Mesenchymal stem cell (in vitro differentiated cells and primary cell): ENCODE measurements around the gene RAMP3.

Experiments used
- DNase-seq: peaks from one replicate; pipeline ENCODE4 v3.0.0-alpha.2; 2013
- H2AFZ ChIP-seq: one replicate; pipeline ENCODE4 v1.6.1; 2013; ENCODE audit warnings: low read depth, mild to moderate bottlenecking, control low read depth, inconsistent platforms, low read length, moderate library complexity
- H2AK5ac ChIP-seq: 2 replicates; pipeline ENCODE4 v1.6.1; 2013; ENCODE audit warnings: low read length, moderate library complexity, mild to moderate bottlenecking, inconsistent platforms; ENCODE audit not compliant: severe bottlenecking
- H2BK120ac ChIP-seq: one replicate; pipeline ENCODE4 v1.6.1; 2013; ENCODE audit warnings: low read depth, mild to moderate bottlenecking, inconsistent platforms, low read length, moderate library complexity
- H2BK12ac ChIP-seq, 2 experiments: one replicate each; pipeline ENCODE4 v1.6.1; 2013; ENCODE audit warnings: inconsistent platforms in 2 of 2, low read length in 2 of 2, mild to moderate bottlenecking in 2 of 2, moderate library complexity in 2 of 2, control low read depth in 1 of 2
- H2BK15ac ChIP-seq: one replicate; pipeline ENCODE4 v1.6.1; 2013; ENCODE audit warnings: mild to moderate bottlenecking, low read depth, inconsistent platforms; ENCODE audit not compliant: poor library complexity, severe bottlenecking
- H2BK5ac ChIP-seq: 2 replicates; pipeline ENCODE4 v1.6.1; 2013; ENCODE audit warnings: low read depth, mild to moderate bottlenecking, low read length, control low read depth, inconsistent platforms; ENCODE audit not compliant: poor library complexity, severe bottlenecking
- H3K14ac ChIP-seq, 2 experiments: one replicate each; pipeline ENCODE4 v1.6.1; 2013; ENCODE audit warnings: inconsistent platforms in 2 of 2, low read length in 2 of 2, control low read depth in 1 of 2, mild to moderate bottlenecking in 1 of 2, moderate library complexity in 1 of 2
- H3K18ac ChIP-seq, 2 experiments: one replicate each; pipeline ENCODE4 v1.6.1; 2013; ENCODE audit warnings: inconsistent platforms in 2 of 2, low read length in 2 of 2, control low read depth in 1 of 2, low read depth in 1 of 2, mild to moderate bottlenecking in 1 of 2
- H3K23ac ChIP-seq, 2 experiments: one replicate each; pipeline ENCODE4 v1.6.1; 2013; ENCODE audit warnings: inconsistent platforms in 2 of 2, low read length in 2 of 2, mild to moderate bottlenecking in 2 of 2, moderate library complexity in 2 of 2, control low read depth in 1 of 2
- H3K27ac ChIP-seq: 2 replicates; pipeline ENCODE4 v1.5.1; 2013; ENCODE audit warnings: mild to moderate bottlenecking, moderate library complexity, low read length, control low read depth, inconsistent platforms; ENCODE audit not compliant: poor library complexity, severe bottlenecking
- H3K27me3 ChIP-seq, 2 experiments: 2 replicates each; pipeline versions ENCODE4 v1.6.1 to v1.7.0; 2013; ENCODE audit warnings: low read length in 2 of 2, mild to moderate bottlenecking in 2 of 2, moderate library complexity in 2 of 2, control low read depth in 1 of 2, inconsistent platforms in 1 of 2; ENCODE audit not compliant: control insufficient read depth in 1 of 2, insufficient read depth in 1 of 2
- H3K36me3 ChIP-seq, 2 experiments: 2 replicates each; pipeline versions ENCODE4 v1.6.1 to v1.7.0; 2013; ENCODE audit warnings: low read length in 2 of 2, control low read depth in 1 of 2, inconsistent platforms in 1 of 2, low read depth in 1 of 2, mild to moderate bottlenecking in 1 of 2; ENCODE audit not compliant: insufficient read depth in 2 of 2, control insufficient read depth in 1 of 2
- H3K4ac ChIP-seq, 2 experiments: one replicate each; pipeline ENCODE4 v1.6.1; 2013; ENCODE audit warnings: inconsistent platforms in 2 of 2, low read length in 2 of 2, mild to moderate bottlenecking in 2 of 2, moderate library complexity in 2 of 2, control low read depth in 1 of 2, low read depth in 1 of 2
- H3K4me1 ChIP-seq: 2 replicates; pipeline ENCODE4 v1.6.1; 2013; ENCODE audit warnings: low read depth, low read length, control low read depth; ENCODE audit not compliant: control insufficient read depth, insufficient read depth
- H3K4me2 ChIP-seq: 2 replicates; pipeline ENCODE4 v1.6.1; 2013; ENCODE audit warnings: low read length, mild to moderate bottlenecking, inconsistent platforms; ENCODE audit not compliant: poor library complexity, severe bottlenecking
- H3K4me3 ChIP-seq, 2 experiments: 2 replicates each; pipeline versions ENCODE4 v1.5.1 to v1.7.0; 2013; ENCODE audit warnings: low read length in 2 of 2, mild to moderate bottlenecking in 2 of 2, control low read depth in 1 of 2, low read depth in 1 of 2; ENCODE audit not compliant: insufficient read depth in 1 of 2
- H3K79me1 ChIP-seq: replicated peaks from 2 replicates; pipeline ENCODE4 v1.6.1; 2013; ENCODE audit warnings: mild to moderate bottlenecking, control low read depth, low read length, inconsistent platforms; ENCODE audit not compliant: poor library complexity, severe bottlenecking
- H3K9ac ChIP-seq: 2 replicates; pipeline ENCODE4 v1.7.0; 2013; ENCODE audit warnings: mild to moderate bottlenecking, low read length, moderate library complexity
- H3K9me3 ChIP-seq: 2 replicates; pipeline ENCODE4 v1.7.0; 2013; ENCODE audit warnings: mild to moderate bottlenecking, low read length; ENCODE audit not compliant: control insufficient read depth
- H4K8ac ChIP-seq: one replicate; pipeline ENCODE4 v1.6.1; 2013; ENCODE audit warnings: inconsistent platforms, mild to moderate bottlenecking, low read length, moderate library complexity
- H4K91ac ChIP-seq: one replicate; pipeline ENCODE4 v1.6.1; 2013; ENCODE audit warnings: mild to moderate bottlenecking, low read length, inconsistent platforms
- WGBS: methylation state at CpG from one replicate; pipeline ENCODE4 v1.1.7; 2013; ENCODE audit warnings: mixed read lengths; 5-methylcytosine and 5-hydroxymethylcytosine counted together

Gene RAMP3

GRCh38 chr7:45221896-45222604, 64.5 kb downstream of the RAMP3 start:
- no peak for DNase-seq
- H3K79me1 ChIP-seq = no peaks in the 10 kb centered on the region
- no peak overlapping the region for H3K27ac ChIP-seq
- no peak overlapping the region for H4K8ac ChIP-seq
- no peaks in the 10 kb centered on the region for H3K9me3 ChIP-seq
- H2BK5ac ChIP-seq = no peak overlapping the region
- no peaks in the 10 kb centered on the region for H3K4me1 ChIP-seq
- H3K18ac ChIP-seq = no peak overlapping the region
- H3K4me2 ChIP-seq = no peak overlapping the region
- H4K91ac ChIP-seq = no peak overlapping the region
- no peak overlapping the region for H2BK120ac ChIP-seq
- H2BK15ac ChIP-seq = no peak overlapping the region
- H3K36me3 ChIP-seq = no peaks in the 10 kb centered on the region
- no peak overlapping the region for H2AFZ ChIP-seq
- H3K27me3 ChIP-seq = peaks cover 25 to 59% of the 10 kb centered on the region in 2 experiments
- no peak overlapping the region for H3K4ac ChIP-seq
- H2AK5ac ChIP-seq = no peak overlapping the region
- H3K9ac ChIP-seq = no peak overlapping the region
- no peak overlapping the region for H3K14ac ChIP-seq
- WGBS = 85% methylated on average over 7 of the region's 7 CpGs
- peak overlapping the region in 1 of 2 experiments; percentile 26 for H3K4me3 ChIP-seq
- no peak overlapping the region for H3K23ac ChIP-seq
- H2BK12ac ChIP-seq = no peak overlapping the region

DNA sequence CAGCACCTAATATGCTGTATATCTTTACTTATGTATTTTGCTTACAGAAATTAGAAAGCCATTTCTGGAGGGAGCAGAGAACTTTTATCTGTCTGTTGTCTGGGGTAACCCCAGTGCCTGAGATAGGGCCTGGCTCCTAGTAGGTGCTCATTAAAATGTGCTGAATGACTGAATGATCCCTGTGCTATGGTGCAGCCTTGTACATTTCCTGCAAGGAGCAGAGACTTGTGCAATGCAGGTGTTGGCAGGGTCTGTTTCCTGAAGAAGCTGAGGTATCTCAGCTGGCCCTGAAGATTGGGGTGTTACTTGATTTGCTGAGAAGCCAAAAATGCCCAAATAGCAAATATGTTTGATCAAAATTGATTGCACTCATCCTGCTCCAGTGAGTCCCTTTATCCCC, 65.5 kb downstream of the RAMP3 start:
- Histone ChIP-seq H3K27ac (no peak overlapping the region), H3K9ac (no peak overlapping the region), H4K91ac (no peak overlapping the region), H3K79me1 (no peaks in the 10 kb centered on the region), H3K27me3 (peaks cover 17 to 56% of the 10 kb centered on the region in 2 experiments), H3K36me3 (no peaks in the 10 kb centered on the region), H2BK120ac (no peak overlapping the region), H3K4ac (peak overlapping the region in 1 of 2 experiments; percentile 13), H3K18ac (no peak overlapping the region), H3K14ac (no peak overlapping the region), H2BK5ac (no peak overlapping the region), H2BK15ac (no peak overlapping the region), H2AK5ac (no peak overlapping the region), H2AFZ (no peak overlapping the region), H3K4me3 (no peak overlapping the region), H3K23ac (no peak overlapping the region), H3K4me1 (no peaks in the 10 kb centered on the region), H3K9me3 (no peaks in the 10 kb centered on the region), H3K4me2 (no peak overlapping the region), H2BK12ac (no peak overlapping the region), H4K8ac (no peak overlapping the region)
- no peak for DNase-seq

GRCh38 chr7:45223728-45224630, 66.4 kb downstream of the RAMP3 start:
- no peak overlapping the region for H2BK120ac ChIP-seq
- H2BK15ac ChIP-seq = no peak overlapping the region
- no peaks in the 10 kb centered on the region for H3K79me1 ChIP-seq
- H2BK12ac ChIP-seq = no peak overlapping the region
- peaks cover 23 to 63% of the 10 kb centered on the region in 2 experiments for H3K27me3 ChIP-seq
- H3K14ac ChIP-seq = no peak overlapping the region
- H3K9ac ChIP-seq = no peak overlapping the region
- no peak overlapping the region for H2AK5ac ChIP-seq
- H4K8ac ChIP-seq = no peak overlapping the region
- no peak overlapping the region for H2AFZ ChIP-seq
- 81% methylated on average over 13 of the region's 13 CpGs for WGBS
- no peak overlapping the region for H3K4me3 ChIP-seq
- H2BK5ac ChIP-seq = no peak overlapping the region
- H3K4me2 ChIP-seq = no peak overlapping the region
- H3K27ac ChIP-seq = no peak overlapping the region
- no peak overlapping the region for H3K23ac ChIP-seq
- no peak overlapping the region for H3K4ac ChIP-seq
- H3K18ac ChIP-seq = no peak overlapping the region
- no peak overlapping the region for H4K91ac ChIP-seq
- H3K4me1 ChIP-seq = no peaks in the 10 kb centered on the region
- DNase-seq = no peak
- no peaks in the 10 kb centered on the region for H3K36me3 ChIP-seq
- no peaks in the 10 kb centered on the region for H3K9me3 ChIP-seq

GRCh38 chr7:45224832-45225231, 67.2 kb downstream of the RAMP3 start:
- H2BK15ac ChIP-seq = no peak overlapping the region
- no peaks in the 10 kb centered on the region for H3K79me1 ChIP-seq
- peaks cover 16 to 63% of the 10 kb centered on the region in 2 experiments for H3K27me3 ChIP-seq
- H3K4me1 ChIP-seq = no peaks in the 10 kb centered on the region
- H3K9me3 ChIP-seq = no peaks in the 10 kb centered on the region
- no peak overlapping the region for H2BK12ac ChIP-seq
- no peak overlapping the region for H2AFZ ChIP-seq
- DNase-seq = no peak
- no peak overlapping the region for H4K8ac ChIP-seq
- H3K4me3 ChIP-seq = no peak overlapping the region
- no peak overlapping the region for H3K9ac ChIP-seq
- no peak overlapping the region for H3K4ac ChIP-seq
- no peak overlapping the region for H3K18ac ChIP-seq
- no peak overlapping the region for H2AK5ac ChIP-seq
- no peak overlapping the region for H3K14ac ChIP-seq
- 21% methylated on average over 3 of the region's 3 CpGs for WGBS
- H3K23ac ChIP-seq = no peak overlapping the region
- no peaks in the 10 kb centered on the region for H3K36me3 ChIP-seq
- H3K4me2 ChIP-seq = no peak overlapping the region
- no peak overlapping the region for H4K91ac ChIP-seq
- H3K27ac ChIP-seq = no peak overlapping the region
- H2BK120ac ChIP-seq = no peak overlapping the region
- no peak overlapping the region for H2BK5ac ChIP-seq
